CD8-positive, alpha-beta memory T cell (primary cell): ENCODE data around the gene CERS3. TPM values are rescaled to one million over a fixed set of nuclear protein-coding genes. Genes with fewer than 3 reads are reported as not detected.

ENCODE experiments used
- CTCF ChIA-PET: fragments of 350-600 bp; sonication (Branson Sonifier 250); formaldehyde crosslinking; loops from one replicate; lab custom pipeline; 2021; ENCODE audit warnings: antibody characterized with exemption; lab: Charles Lee
- POLR2A ChIA-PET: fragments of 350-600 bp; sonication (Branson Sonifier 250); formaldehyde crosslinking; loops from one replicate; lab custom pipeline; 2021; ENCODE audit warnings: antibody characterized with exemption; lab: Charles Lee
- DNase-seq, 5 donors: peaks; one replicate each; pipeline versions ENCODE4 v3.0.0 to v3.0.0-alpha.2; 2020 to 2022; ENCODE audit warnings: mixed read lengths in 1 of 5
- H3K27ac ChIP-seq: one replicate; pipeline ENCODE4 v1.7.0; 2013; ENCODE audit warnings: low read depth, mild to moderate bottlenecking, low read length, moderate library complexity
- H3K27me3 ChIP-seq: 2 replicates; pipeline ENCODE4 v1.7.0; 2013; ENCODE audit warnings: low read length, mild to moderate bottlenecking; ENCODE audit not compliant: insufficient read depth, poor library complexity, severe bottlenecking
- H3K36me3 ChIP-seq: 2 replicates; pipeline ENCODE4 v1.7.0; 2013; ENCODE audit warnings: mild to moderate bottlenecking, low read length, moderate library complexity; ENCODE audit not compliant: insufficient read depth
- H3K4me1 ChIP-seq: 2 replicates; pipeline ENCODE4 v1.7.0; 2013; ENCODE audit warnings: mild to moderate bottlenecking, low read length, moderate library complexity; ENCODE audit not compliant: insufficient read depth
- H3K4me3 ChIP-seq: 2 replicates; pipeline ENCODE4 v1.7.0; 2013; ENCODE audit warnings: mild to moderate bottlenecking, low read length
- H3K9me3 ChIP-seq: 2 replicates; pipeline ENCODE4 v1.7.0; 2013; ENCODE audit warnings: mild to moderate bottlenecking, low read length
- H3K27ac Mint-ChIP-seq, 8 donors: one replicate each; pipeline ENCODE4 v1.8.0; 2020 to 2021; ENCODE audit warnings: mixed read lengths in 8 of 8, mild to moderate bottlenecking in 6 of 8, inconsistent platforms in 3 of 8, moderate library complexity in 3 of 8
- H3K27me3 Mint-ChIP-seq, 2 donors: one replicate each; pipeline ENCODE4 v1.8.0; 2020 to 2021; ENCODE audit warnings: mixed read lengths in 2 of 2, mild to moderate bottlenecking in 1 of 2, moderate library complexity in 1 of 2
- H3K36me3 Mint-ChIP-seq, 3 donors: one replicate each; pipeline ENCODE4 v1.8.0; 2020 to 2021; ENCODE audit warnings: mixed read lengths in 3 of 3, inconsistent platforms in 1 of 3, mild to moderate bottlenecking in 1 of 3
- H3K4me1 Mint-ChIP-seq, 3 donors: one replicate each; pipeline ENCODE4 v1.8.0; 2020 to 2021; ENCODE audit warnings: mixed read lengths in 3 of 3, inconsistent platforms in 1 of 3, mild to moderate bottlenecking in 1 of 3
- H3K4me3 Mint-ChIP-seq, 7 donors: one replicate each; pipeline ENCODE4 v1.8.0; 2020 to 2021; ENCODE audit warnings: mixed read lengths in 7 of 7, mild to moderate bottlenecking in 6 of 7, moderate library complexity in 4 of 7, inconsistent platforms in 2 of 7
- H3K9me3 Mint-ChIP-seq, 5 donors: one replicate each; pipeline ENCODE4 v1.8.0; 2020 to 2022; ENCODE audit warnings: mixed read lengths in 5 of 5, mild to moderate bottlenecking in 3 of 5, moderate library complexity in 2 of 5, inconsistent platforms in 1 of 5
- polyA plus RNA-seq: library from polyadenylated mRNA; unstranded; fragments of 300-500 nt; fragmentation: Illumina TruSeq; gene quantifications from one replicate; pipeline ENCODE4 v1.2.3, GENCODE V29; 2021
- total RNA-seq, 2 experiments: library from RNA; stranded (reverse); gene quantifications; one replicate each; pipeline ENCODE4 v1.2.3, GENCODE V29; 2021

Gene CERS3
- total RNA-seq (under 1 TPM; 0.16 to 0.24 TPM), polyA plus RNA-seq (not detected)

DNA sequence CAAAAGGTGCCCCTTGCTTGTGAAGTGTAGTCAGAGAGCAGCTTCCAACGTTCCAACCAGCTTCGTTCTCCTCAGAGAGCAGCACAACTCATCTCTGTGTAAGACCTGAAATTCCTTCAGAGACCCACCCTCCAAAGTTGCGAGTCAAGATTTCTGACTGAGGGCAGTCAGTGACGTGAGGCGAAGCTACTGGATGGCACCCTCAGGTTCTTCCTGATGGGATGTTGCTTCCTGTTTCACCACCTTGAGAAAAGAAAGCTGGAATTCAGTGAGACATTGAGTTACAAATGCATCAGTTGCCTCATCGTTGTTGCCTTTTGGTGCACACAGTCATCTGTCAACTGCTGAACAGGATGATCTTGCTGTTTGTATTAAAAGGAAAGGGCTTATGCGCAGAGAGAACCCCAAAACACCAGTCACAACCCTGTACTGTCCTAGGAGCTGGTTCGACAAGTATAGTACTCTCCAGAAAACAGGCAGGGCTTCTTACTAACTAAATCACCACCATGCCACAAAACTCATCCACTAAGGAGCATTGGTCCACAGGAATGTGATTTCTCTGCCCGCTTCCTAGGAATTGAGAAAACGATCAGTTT, at the start of gene CERS3:
Gene CERS3 (minus strand): TSS at position 118 of the 596 bp plus-strand sequence. CDS start 27,101 bp downstream, outside the sequence.
- Mint-ChIP-seq H3K9me3 (no peaks in the 10 kb centered on the region), H3K36me3 (peaks cover 0 to 9% (median 2%) of the 10 kb centered on the region in 3 donors), H3K27ac (no peak within 1 kb of the TSS), H3K4me3 (no peak within 1 kb of the TSS), H3K4me1 (no peaks in the 10 kb centered on the region), H3K27me3 (peaks cover 2 to 4% of the 10 kb centered on the region in 2 donors)
- DNase-seq: no peak
- H3K4me1 ChIP-seq: no peaks in the 10 kb centered on the region
- H3K4me3 ChIP-seq: no peak within 1 kb of the TSS
- H3K27me3 ChIP-seq: no peaks in the 10 kb centered on the region
- no peak within 1 kb of the TSS for H3K27ac ChIP-seq
- ChIA-PET POLR2A (no interaction called here), CTCF (no interaction called here)
- H3K36me3 ChIP-seq: no peaks in the 10 kb centered on the region
- H3K9me3 ChIP-seq: no peaks in the 10 kb centered on the region

DNA sequence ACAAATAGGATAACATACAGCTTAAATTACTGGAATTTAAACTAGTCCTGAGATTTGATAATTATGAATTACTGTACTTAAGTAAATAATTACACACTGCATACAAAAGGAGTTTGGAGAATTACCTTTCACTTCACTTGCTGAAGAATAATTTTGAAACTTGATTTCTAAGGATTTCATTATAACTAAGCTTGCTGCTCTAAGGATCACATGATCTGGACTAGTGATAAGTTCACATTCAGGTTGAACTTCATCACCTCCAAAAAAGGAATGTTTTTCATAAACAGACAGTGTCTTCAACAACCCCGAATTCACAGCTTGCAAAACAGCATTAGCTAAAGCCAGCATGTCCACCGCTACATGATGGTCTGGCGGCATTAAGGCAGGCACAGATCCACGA, 44.8 kb upstream of the CERS3 start:
- Mint-ChIP-seq H3K27me3 (no peaks in the 10 kb centered on the region), H3K4me1 (peaks cover 27 to 48% (median 41%) of the 10 kb centered on the region in 3 donors), H3K9me3 (no peaks in the 10 kb centered on the region), H3K4me3 (no peak overlapping the region), H3K36me3 (peaks cover 3 to 72% (median 11%) of the 10 kb centered on the region in 3 donors), H3K27ac (peak overlapping the region in 4 of 8 donors; percentile 29 to 52 (median 49))
- CTCF ChIA-PET: interaction anchor here (1.7 to 3.2 kb wide), 3 partner anchors 23 to 645 kb away, joined by 7 to 37 read pairs (median 10); no protein-coding TSS in a partner anchor
- H3K27me3 ChIP-seq: no peaks in the 10 kb centered on the region
- no peak overlapping the region for H3K27ac ChIP-seq
- peaks cover 23% of the 10 kb centered on the region for H3K4me1 ChIP-seq
- H3K9me3 ChIP-seq: no peaks in the 10 kb centered on the region
- H3K36me3 ChIP-seq: peaks cover 16% of the 10 kb centered on the region
- POLR2A ChIA-PET: no interaction called here
- no peak overlapping the region for H3K4me3 ChIP-seq
- no peak for DNase-seq

DNA sequence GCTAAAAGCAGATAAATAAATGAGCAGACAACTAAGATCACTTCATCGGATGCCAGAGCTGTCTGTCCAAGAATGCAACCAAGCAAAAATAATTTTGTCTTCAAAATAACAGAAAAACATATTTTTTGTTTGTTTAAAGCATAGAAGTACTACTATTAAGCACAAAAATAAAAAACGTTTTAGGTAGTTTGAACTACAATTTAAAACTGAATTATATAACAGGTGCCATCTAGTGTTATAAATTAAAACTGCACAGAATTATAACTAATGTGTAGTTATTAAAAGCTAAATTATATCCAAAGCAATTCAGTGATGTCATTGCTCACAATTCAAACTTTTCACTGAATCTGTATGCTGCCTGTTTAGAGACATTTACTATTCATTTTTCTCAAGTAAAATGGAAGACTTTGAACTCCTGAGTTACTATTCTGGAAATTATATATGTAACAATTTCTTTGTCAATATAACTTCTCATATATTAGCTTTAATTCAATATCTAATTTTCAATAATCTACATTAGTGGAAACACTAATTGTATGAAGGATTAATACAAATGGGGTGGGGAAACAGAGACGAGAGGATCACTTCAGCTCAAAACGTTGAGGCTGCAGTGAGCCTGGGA, 43.7 kb upstream of the CERS3 start:
- Histone ChIP-seq H3K4me1 (peaks cover 23% of the 10 kb centered on the region), H3K36me3 (peaks cover 16% of the 10 kb centered on the region), H3K27ac (no peak overlapping the region), H3K4me3 (no peak overlapping the region), H3K9me3 (no peaks in the 10 kb centered on the region), H3K27me3 (no peaks in the 10 kb centered on the region)
- H3K9me3 Mint-ChIP-seq: no peaks in the 10 kb centered on the region
- peaks cover 3 to 77% (median 11%) of the 10 kb centered on the region in 3 donors for H3K36me3 Mint-ChIP-seq
- CTCF ChIA-PET: interaction anchor here (0.6 to 3.2 kb wide), 11 partner anchors 14 to 654 kb away, joined by 3 to 37 read pairs (median 4); partner anchors contain the start of genes ADAMTS17, ASB7 and LINS1
- peaks cover 26 to 46% (median 41%) of the 10 kb centered on the region in 3 donors for H3K4me1 Mint-ChIP-seq
- peak overlapping the region in 1 of 7 donors; percentile 13 for H3K4me3 Mint-ChIP-seq
- peak overlapping the region in 4 of 8 donors; percentile 8 to 27 (median 18) for H3K27ac Mint-ChIP-seq
- POLR2A ChIA-PET: interaction anchor here (1.1 kb wide), 1 partner anchor 231 kb away, joined by 3 read pairs; no protein-coding TSS in a partner anchor
- no peaks in the 10 kb centered on the region for H3K27me3 Mint-ChIP-seq
- DNase-seq: peak in 1 of 5 donors; percentile 40

GRCh38 chr15:100571592-100572167, 42.9 kb upstream of the CERS3 start:
- DNase-seq: no peak
- Histone ChIP-seq H3K27me3 (no peaks in the 10 kb centered on the region), H3K9me3 (no peaks in the 10 kb centered on the region), H3K27ac (no peak overlapping the region), H3K4me3 (peak overlapping the region; percentile 11), H3K36me3 (peaks cover 16% of the 10 kb centered on the region), H3K4me1 (peaks cover 23% of the 10 kb centered on the region)
- H3K27me3 Mint-ChIP-seq: no peaks in the 10 kb centered on the region
- peak overlapping the region in 6 of 7 donors; percentile 17 to 61 (median 45) for H3K4me3 Mint-ChIP-seq
- H3K9me3 Mint-ChIP-seq: no peaks in the 10 kb centered on the region
- ChIA-PET POLR2A (interaction anchor here (1.1 kb wide), 1 partner anchor 231 kb away, joined by 3 read pairs; no protein-coding TSS in a partner anchor), CTCF (interaction anchor here (1.0 to 3.2 kb wide), 7 partner anchors 15 to 229 kb away, joined by 3 to 37 read pairs (median 7); partner anchors contain the start of genes ADAMTS17, ASB7 and LINS1)
- peaks cover 21 to 41% (median 35%) of the 10 kb centered on the region in 3 donors for H3K4me1 Mint-ChIP-seq
- H3K36me3 Mint-ChIP-seq: peaks cover 3 to 77% (median 13%) of the 10 kb centered on the region in 3 donors
- H3K27ac Mint-ChIP-seq: peak overlapping the region in 7 of 8 donors; percentile 27 to 81 (median 52)

- CTCF ChIA-PET: interaction anchor here (2.7 kb wide), 1 partner anchor 221 kb away, joined by 15 read pairs; no protein-coding TSS in a partner anchor
- H3K4me1 ChIP-seq: peaks cover 23% of the 10 kb centered on the region
- Mint-ChIP-seq H3K4me1 (peaks cover 14 to 32% (median 31%) of the 10 kb centered on the region in 3 donors), H3K9me3 (no peaks in the 10 kb centered on the region), H3K36me3 (peaks cover 3 to 74% (median 13%) of the 10 kb centered on the region in 3 donors), H3K4me3 (peak overlapping the region in 3 of 7 donors; percentile 7 to 61 (median 47)), H3K27ac (peak overlapping the region in 6 of 8 donors; percentile 30 to 81 (median 67)), H3K27me3 (no peaks in the 10 kb centered on the region)
- no peaks in the 10 kb centered on the region for H3K9me3 ChIP-seq
- H3K36me3 ChIP-seq: peaks cover 16% of the 10 kb centered on the region
- no peak for DNase-seq
- no peak overlapping the region for H3K27ac ChIP-seq
- H3K27me3 ChIP-seq: no peaks in the 10 kb centered on the region
- H3K4me3 ChIP-seq: peak overlapping the region; percentile 11
- POLR2A ChIA-PET: no interaction called here
Observed at GRCh38 chr15:100570735-100571313, 42.1 kb upstream of the CERS3 start.

- peaks cover 23% of the 10 kb centered on the region for H3K4me1 ChIP-seq
- Mint-ChIP-seq H3K4me3 (no peak overlapping the region), H3K36me3 (peaks cover 3 to 73% (median 13%) of the 10 kb centered on the region in 3 donors), H3K27me3 (no peaks in the 10 kb centered on the region), H3K9me3 (no peaks in the 10 kb centered on the region), H3K27ac (peak overlapping the region in 6 of 8 donors; percentile 30 to 81 (median 60)), H3K4me1 (peaks cover 12 to 27% (median 26%) of the 10 kb centered on the region in 3 donors)
- ChIA-PET CTCF (interaction anchor here (2.7 kb wide), 1 partner anchor 220 kb away, joined by 15 read pairs; no protein-coding TSS in a partner anchor), POLR2A (no interaction called here)
- H3K4me3 ChIP-seq: no peak overlapping the region
- DNase-seq: no peak
- H3K27me3 ChIP-seq: no peaks in the 10 kb centered on the region
- H3K27ac ChIP-seq: no peak overlapping the region
- peaks cover 16% of the 10 kb centered on the region for H3K36me3 ChIP-seq
- no peaks in the 10 kb centered on the region for H3K9me3 ChIP-seq
Observed at GRCh38 chr15:100570275-100570674, 41.5 kb upstream of the CERS3 start.

GRCh38 chr15:100569391-100569790, 40.6 kb upstream of the CERS3 start:
- peaks cover 12 to 26% (median 23%) of the 10 kb centered on the region in 3 donors for H3K4me1 Mint-ChIP-seq
- H3K27ac Mint-ChIP-seq: peak overlapping the region in 5 of 8 donors; percentile 12 to 70 (median 42)
- H3K9me3 Mint-ChIP-seq: no peaks in the 10 kb centered on the region
- no peaks in the 10 kb centered on the region for H3K27me3 ChIP-seq
- POLR2A ChIA-PET: no interaction called here
- peaks cover 23% of the 10 kb centered on the region for H3K4me1 ChIP-seq
- no peak overlapping the region for H3K4me3 Mint-ChIP-seq
- DNase-seq: no peak
- no peaks in the 10 kb centered on the region for H3K9me3 ChIP-seq
- peaks cover 3 to 71% (median 13%) of the 10 kb centered on the region in 3 donors for H3K36me3 Mint-ChIP-seq
- CTCF ChIA-PET: interaction anchor here (2.7 kb wide), 1 partner anchor 219 kb away, joined by 15 read pairs; no protein-coding TSS in a partner anchor
- no peak overlapping the region for H3K4me3 ChIP-seq
- H3K27me3 Mint-ChIP-seq: no peaks in the 10 kb centered on the region
- peaks cover 16% of the 10 kb centered on the region for H3K36me3 ChIP-seq
- H3K27ac ChIP-seq: no peak overlapping the region
